ENCODE results near the gene PRKCE. TPM values are rescaled to one million over a fixed set of nuclear protein-coding genes. Genes with fewer than 3 reads are reported as not detected.

PRKCE gene
- 28.2 and 30.2 TPM in 2 replicates for total RNA-seq (2014; rRNA removed; shearing (Covaris generic))

DNA sequence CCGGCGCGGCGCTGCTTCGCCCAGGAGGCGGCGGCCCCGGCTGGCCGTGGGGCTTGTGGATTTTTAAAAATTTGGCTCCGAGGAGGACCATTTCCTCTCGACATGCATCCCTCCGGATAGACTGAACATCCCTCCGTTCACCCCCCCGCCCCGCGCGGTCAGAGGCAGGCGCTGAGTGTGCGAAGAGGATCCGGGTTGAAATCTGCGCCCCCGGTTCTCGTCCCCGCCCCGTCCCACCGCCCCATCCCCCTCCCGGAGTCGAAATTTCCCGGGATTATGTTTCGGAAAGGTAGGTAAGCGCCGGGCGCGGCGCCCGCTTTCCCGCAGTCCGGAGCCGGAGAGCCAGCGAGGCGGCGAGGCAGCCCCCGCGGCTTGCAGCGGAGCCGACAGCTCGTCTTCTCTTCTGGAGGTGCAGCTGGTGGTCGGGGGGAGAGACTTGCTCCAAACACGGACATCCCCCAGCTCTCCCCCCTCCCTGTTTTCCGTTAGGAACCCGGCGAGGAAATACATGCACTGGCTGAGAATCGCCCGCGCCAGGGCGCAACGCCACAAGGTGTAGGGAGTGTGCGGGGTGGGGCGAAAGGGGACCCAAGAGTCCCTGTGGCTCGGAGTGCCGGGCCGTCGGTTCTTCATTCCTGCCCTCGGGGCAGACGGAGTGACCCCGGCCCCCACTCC, at the start of gene PRKCE:
Gene PRKCE, plus strand, starts transcription at position 261 of the 675 bp plus-strand sequence.
- DNase-seq (ENCODE audit: low read depth) = peak; percentile 13

GRCh38 chr2:45602624-45603023, 48.9 kb upstream of the PRKCE start:
- DNase-seq (ENCODE audit: low read depth) = no peak

DNA sequence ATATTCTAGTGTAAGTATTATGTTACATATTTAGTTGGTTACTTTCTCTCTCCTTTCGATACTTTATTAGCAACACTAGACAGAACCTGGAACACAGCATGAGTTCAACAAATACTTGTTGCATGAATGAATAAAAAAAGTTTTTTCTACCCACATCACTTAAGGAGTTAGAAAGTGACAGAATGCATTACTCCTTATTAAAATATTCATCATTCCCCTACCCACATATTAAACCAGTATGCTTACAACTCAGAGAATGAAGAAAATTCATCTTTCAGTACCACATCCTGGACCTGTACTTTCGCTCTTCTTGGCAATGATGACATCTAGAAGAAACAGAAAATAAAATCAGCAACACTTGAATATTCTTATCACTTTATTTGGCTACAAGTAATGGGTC, 46.4 kb upstream of the PRKCE start:
- no peak for DNase-seq (ENCODE audit: low read depth)

DNA sequence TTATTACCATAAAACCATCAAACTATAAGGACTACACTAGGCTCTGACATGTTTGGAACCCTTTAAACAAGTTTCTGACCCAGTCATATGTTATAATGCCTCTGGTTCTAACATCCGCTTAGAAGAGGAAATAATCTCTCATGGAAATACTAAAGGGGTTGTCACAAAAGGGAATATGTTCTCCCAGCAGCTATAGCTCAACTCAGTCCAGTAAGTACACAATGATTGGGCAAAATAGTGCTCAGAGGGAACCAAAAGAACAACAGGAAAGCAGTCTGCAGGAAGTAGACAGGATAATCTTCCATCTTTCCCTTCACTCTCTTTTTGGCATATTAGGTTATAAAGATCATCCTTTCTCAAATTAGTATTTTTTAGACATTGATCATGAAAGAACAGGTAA, 44.7 kb upstream of the PRKCE start:
- no peak for DNase-seq (ENCODE audit: low read depth)

- DNase-seq (ENCODE audit: low read depth) = peak; percentile 37
Measured at GRCh38 chr2:45607701-45608100, 43.8 kb upstream of the PRKCE start.

GRCh38 chr2:45610281-45611019, 41.0 kb upstream of the PRKCE start:
- peak; percentile 77 for DNase-seq (ENCODE audit: low read depth)

- peak; percentile 96 for DNase-seq (ENCODE audit: low read depth)
Measured at GRCh38 chr2:45611020-45611859, 40.2 kb upstream of the PRKCE start, which contains the start of gene SRBD1. TSS of gene SRBD1 (minus strand) at chr2:45611267. CDS start at chr2:45605441, 5,826 bp downstream.

DNA sequence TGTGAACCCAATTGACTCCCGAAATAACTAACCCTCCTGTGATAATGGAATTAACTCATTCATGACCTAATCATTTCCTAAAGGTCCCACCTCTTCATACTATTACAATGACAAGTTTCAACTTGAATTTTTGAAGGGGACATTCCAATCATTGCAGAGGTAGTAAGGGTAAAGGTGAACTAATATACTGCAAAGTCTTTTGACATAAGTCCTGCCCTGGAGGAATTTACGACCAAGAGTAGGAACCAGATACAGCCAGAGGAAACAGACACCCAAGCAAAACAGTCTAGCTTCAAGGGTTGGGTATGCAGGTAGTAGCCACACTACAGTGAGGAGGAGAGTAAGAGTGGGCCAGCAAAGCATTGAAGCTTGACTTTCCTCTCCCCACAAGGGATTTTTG, 39.2 kb upstream of the PRKCE start:
- DNase-seq (ENCODE audit: low read depth) = no peak

DNA sequence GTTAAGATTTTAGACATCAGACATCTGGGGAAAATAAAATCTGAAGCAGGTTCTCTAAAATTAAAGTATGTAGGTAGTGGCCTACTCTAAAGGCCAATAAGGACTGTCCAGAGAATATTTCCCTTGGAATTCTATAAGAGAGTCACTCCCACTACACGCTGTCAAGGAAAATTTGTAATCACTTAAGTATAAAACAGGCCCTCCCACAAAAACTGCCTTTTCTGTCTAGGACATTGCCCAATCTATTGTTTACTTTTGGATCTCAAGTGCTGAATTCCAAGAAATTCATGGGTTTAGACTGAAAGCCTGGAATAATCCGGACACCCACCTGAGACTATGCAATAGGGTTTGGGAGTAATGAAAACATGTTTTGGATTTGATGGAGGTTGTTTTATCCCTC, 38.7 kb upstream of the PRKCE start:
- DNase-seq (ENCODE audit: low read depth) = no peak

GRCh38 chr2:45614330-45614729, 37.1 kb upstream of the PRKCE start:
- no peak for DNase-seq (ENCODE audit: low read depth)

DNA sequence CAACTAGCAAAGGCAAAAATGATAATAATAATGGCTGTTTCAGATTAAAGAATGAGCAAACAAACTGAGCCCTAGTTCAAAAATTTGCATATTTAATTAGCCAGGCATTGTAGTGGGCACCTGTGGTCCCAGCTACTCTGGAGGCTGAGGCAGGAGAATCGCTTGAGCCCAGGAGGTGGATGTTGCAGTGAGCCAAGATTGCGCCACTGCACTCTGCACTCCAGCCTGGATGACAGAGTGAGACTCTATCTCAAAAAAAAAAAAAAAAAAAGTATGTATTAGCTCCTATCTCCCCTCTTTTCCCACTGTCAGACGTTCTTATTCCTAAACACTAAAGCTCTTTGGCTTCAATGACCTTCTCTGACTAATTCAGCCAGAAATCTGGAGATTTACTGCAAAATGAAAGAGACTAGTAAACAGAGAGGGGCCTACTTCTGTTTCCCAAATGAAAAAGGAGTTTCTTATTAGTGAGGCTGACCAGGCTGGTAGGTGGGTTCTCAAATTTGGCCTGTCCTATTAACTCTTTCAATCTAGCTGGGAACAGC, 36.5 kb upstream of the PRKCE start:
- DNase-seq (ENCODE audit: low read depth) = no peak

GRCh38 chr2:45616658-45617411, 34.6 kb upstream of the PRKCE start:
- peak; percentile 16 for DNase-seq (ENCODE audit: low read depth)

DNA sequence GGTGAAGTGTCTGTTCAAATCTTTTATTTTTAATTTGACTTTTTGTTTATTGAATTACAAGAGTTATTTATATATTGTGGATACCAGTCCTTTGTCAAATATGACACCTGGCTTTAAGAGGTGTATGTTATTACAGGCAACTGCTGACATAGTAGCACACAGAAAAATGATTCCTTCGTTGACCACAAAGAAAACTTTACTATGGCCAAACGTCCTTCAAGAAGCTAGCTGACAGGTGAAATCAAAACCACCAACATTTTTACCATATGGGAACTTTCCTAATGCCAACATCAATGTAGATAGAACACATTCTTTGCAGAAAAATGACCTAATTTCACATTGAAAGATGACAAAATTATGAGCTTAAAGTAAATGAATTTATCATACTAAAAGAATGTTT, 34.0 kb upstream of the PRKCE start:
- DNase-seq (ENCODE audit: low read depth) = no peak

GRCh38 chr2:45622336-45623075, 29.0 kb upstream of the PRKCE start:
- no peak for DNase-seq (ENCODE audit: low read depth)

DNA sequence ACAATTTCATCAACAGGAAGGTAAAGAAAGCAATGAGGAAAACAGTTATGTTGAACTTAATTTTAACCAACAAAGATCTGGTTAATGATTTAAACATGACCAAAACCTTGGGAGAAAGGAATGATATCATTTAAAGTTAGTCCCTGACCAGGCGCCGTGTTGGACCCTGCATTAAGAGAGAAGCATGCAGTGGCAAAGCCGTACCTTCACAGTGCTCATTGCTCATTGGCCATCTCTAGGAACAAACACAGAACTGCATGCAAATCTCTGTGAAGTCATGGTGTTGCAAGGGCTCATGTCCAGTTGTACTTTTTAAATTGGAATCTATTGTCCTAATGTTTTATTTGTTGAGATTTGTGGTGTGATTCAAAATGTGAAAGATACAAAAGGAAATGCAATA, 28.4 kb upstream of the PRKCE start:
- DNase-seq (ENCODE audit: low read depth) = no peak

DNA sequence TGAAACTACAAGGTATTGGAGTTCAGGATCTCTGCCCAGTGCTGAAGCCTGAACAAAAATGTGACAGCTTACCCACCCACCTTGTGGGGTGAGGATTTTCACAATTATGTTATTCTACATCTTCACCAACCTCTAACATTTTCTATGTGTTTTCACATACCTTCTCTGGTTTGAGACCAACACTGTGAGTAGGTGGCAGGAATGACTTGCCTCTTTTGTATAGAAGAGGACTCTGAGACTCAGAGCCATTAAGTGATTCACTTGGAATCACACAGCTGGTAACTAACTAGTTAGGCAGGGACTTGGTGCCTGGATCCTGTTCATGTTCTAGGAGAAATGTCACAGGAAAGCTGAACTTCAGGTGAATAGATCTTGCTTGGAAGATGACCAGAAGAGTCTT, 25.7 kb upstream of the PRKCE start:
- DNase-seq (ENCODE audit: low read depth) = no peak

DNA sequence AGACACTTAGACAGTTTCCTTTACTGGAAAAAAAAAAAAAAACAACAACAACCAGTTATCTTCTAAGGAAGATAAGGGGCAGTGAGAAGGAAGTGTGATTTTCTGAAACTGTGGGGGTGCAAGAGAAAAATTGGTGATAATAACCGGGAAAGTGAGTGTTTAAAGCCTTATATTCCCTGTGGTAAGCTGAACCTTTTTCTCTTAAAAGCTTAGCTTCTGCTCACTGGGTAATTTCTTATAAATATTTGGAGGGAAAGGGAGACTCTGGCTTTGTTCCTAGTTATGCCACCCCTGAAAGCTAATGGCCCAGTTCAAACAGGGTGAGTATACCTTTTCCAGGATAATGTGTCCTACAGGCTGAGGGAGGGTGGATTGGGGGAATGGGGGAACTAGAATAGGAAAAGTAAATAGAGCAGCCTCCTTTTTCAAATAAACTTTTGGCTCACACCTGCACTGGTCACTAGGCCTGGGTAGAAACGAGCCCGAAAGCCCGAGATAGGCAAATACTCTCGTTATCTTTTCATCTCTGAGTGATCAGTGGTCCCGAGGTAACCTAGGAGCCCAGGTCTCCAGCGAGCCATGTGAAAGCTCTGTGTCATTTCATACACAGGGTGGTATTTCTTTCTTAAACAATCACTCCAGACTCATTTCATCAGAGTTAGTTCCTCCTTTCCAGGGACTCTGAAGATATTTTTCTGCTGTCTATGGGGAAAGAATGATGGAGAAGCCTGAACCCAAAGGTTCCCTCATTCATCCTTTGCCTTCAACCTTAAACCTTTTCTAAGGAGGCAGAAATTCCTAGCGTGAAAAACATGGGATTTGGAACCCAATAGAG, 24.9 kb upstream of the PRKCE start:
- no peak for DNase-seq (ENCODE audit: low read depth)

DNA sequence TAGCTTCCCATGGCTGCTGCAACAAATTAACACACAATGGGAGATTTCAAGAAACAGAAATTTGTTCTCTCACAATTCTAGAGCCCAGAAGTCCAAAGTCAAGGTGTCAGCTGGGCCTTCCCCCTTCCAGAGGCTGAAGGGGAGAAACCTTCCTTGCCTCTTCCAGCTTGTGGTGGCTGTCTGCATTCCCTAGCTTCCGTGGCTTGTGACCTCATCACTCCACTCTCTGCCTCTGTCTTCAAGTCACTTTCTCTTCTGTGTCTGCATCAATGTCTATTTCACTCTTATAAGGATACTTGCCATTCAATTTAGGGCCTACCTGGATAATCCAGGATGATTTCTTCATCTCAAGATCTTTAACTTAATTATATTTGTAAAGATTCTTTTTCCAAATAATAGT, 23.6 kb upstream of the PRKCE start:
- peak; percentile 26 for DNase-seq (ENCODE audit: low read depth)

- no peak for DNase-seq (ENCODE audit: low read depth)
Measured at GRCh38 chr2:45629971-45630370, 21.5 kb upstream of the PRKCE start.

GRCh38 chr2:45631319-45631718, 20.2 kb upstream of the PRKCE start:
- DNase-seq (ENCODE audit: low read depth) = no peak

All from RPMI7951 (cell line).